GM12878 (cell line): ENCODE results near the gene POMT2. TPM values are rescaled to one million over a fixed set of nuclear protein-coding genes. Genes with fewer than 3 reads are reported as not detected.

Source experiments
- ATAC-seq: fragments of 200-7000 bp; cut with Tn5 transposase; 3 replicates; pipeline ENCODE4 v1.9.1; 2020; ENCODE audit warnings: mild to moderate bottlenecking, moderate library complexity
- BruUV-seq: library from RNA; stranded (reverse); fragments of 400-500 nt; replicated peaks from 2 replicates; lab custom pipeline; 2021; lab: Mats Ljungman, UMichigan
- CTCF ChIA-PET: fragments of 300-600 bp; sonication (Branson Sonifier 250); formaldehyde crosslinking; extraction: SDS; loops from one replicate; lab custom pipeline; 2021; ENCODE audit warnings: inconsistent platforms; lab: Yijun Ruan, JAX
- POLR2A ChIA-PET: fragments of 350-600 bp; formaldehyde crosslinking; extraction: SDS; loops from one replicate; lab custom pipeline; 2021; ENCODE audit warnings: inconsistent platforms; lab: Charles Lee
- RAD21 ChIA-PET: fragments of 300-600 bp; sonication (Branson Sonifier 250); formaldehyde crosslinking; loops from one replicate; lab custom pipeline; 2023; ENCODE audit warnings: antibody characterized with exemption; ENCODE audit not compliant: unreplicated experiment; lab: Charles Lee
- SMC1A ChIA-PET: fragments of 300-600 bp; sonication (Branson Sonifier 250); formaldehyde crosslinking; loops from one replicate; lab custom pipeline; 2023; ENCODE audit not compliant: unreplicated experiment, uncharacterized antibody; lab: Charles Lee
- DNase-seq: peaks from one replicate; pipeline ENCODE4 v3.0.0-alpha.2; 2011; ENCODE audit warnings: low read depth, low spot score
- FAIRE-seq: peaks from 3 replicates; lab custom pipeline; 2011; peaks lifted over from hg19 to GRCh38; lab: Jason Lieb, UNC
- H2AFZ ChIP-seq: 2 replicates; pipeline ENCODE4 v1.6.0; 2011; ENCODE audit warnings: low read depth, low read length, control low read depth; ENCODE audit not compliant: control insufficient read depth
- H3K27ac ChIP-seq: 2 replicates; pipeline ENCODE4 v1.5.1; 2011; ENCODE audit warnings: control low read depth; ENCODE audit not compliant: control insufficient read depth, insufficient read depth
- H3K27me3 ChIP-seq, 2 experiments: replicated peaks in 1 of 2; 2 replicates each; pipeline versions ENCODE4 v1.6.0 to v1.6.1; 2011; ENCODE audit warnings: low read length in 1 of 2; ENCODE audit not compliant: control insufficient read depth in 2 of 2, insufficient read depth in 2 of 2
- H3K36me3 ChIP-seq, 2 experiments: 2 replicates each; pipeline ENCODE4 v1.5.1; 2011; ENCODE audit warnings: low read length in 1 of 2; ENCODE audit not compliant: control insufficient read depth in 2 of 2, insufficient read depth in 2 of 2
- H3K4me1 ChIP-seq: 2 replicates; pipeline ENCODE4 v1.6.1; 2011; ENCODE audit warnings: mild to moderate bottlenecking, low read length, moderate library complexity, mixed read lengths; ENCODE audit not compliant: control insufficient read depth, insufficient read depth
- H3K4me2 ChIP-seq: 2 replicates; pipeline ENCODE4 v1.6.0; 2011; ENCODE audit warnings: control low read depth; ENCODE audit not compliant: control insufficient read depth, insufficient read depth
- H3K4me3 ChIP-seq: fragments of 200-600 bp; sonication (generic); 2 replicates; pipeline ENCODE4 v1.5.1; 2016
- H3K79me2 ChIP-seq: 2 replicates; pipeline ENCODE4 v1.6.0; 2011; ENCODE audit warnings: low read length; ENCODE audit not compliant: control insufficient read depth, insufficient read depth
- H3K9ac ChIP-seq: 2 replicates; pipeline ENCODE4 v1.8.0; 2011; ENCODE audit warnings: low read length, control low read depth, mixed read lengths; ENCODE audit not compliant: control insufficient read depth, insufficient read depth
- H3K9me3 ChIP-seq: replicated peaks from 3 replicates; pipeline ENCODE4 v1.5.1; 2011; ENCODE audit warnings: mild to moderate bottlenecking, low read length; ENCODE audit not compliant: control insufficient read depth, insufficient read depth
- H4K20me1 ChIP-seq: 2 replicates; pipeline ENCODE4 v1.6.0; 2011; ENCODE audit not compliant: control insufficient read depth, insufficient read depth
- CBX3 ChIP-seq: fragments of 200-600 bp; sonication (generic); IDR thresholded peaks from 2 replicates; pipeline ENCODE4 v1.6.1; 2016; ENCODE audit warnings: low read depth, borderline replicate concordance
- CREM ChIP-seq: IDR thresholded peaks from 2 replicates; pipeline ENCODE4 v1.6.1; 2014; ENCODE audit warnings: antibody characterized with exemption, low read depth
- CUX1 ChIP-seq: IDR thresholded peaks from 2 replicates; pipeline ENCODE4 v1.6.1; 2012; ENCODE audit warnings: improper control_type of control experiment, low read depth, low read length; ENCODE audit not compliant: insufficient replicate concordance
- E4F1 ChIP-seq: fragments of 450-650 bp; IDR thresholded peaks from 2 replicates; pipeline ENCODE4 v1.6.1; 2018; ENCODE audit warnings: borderline replicate concordance, mild to moderate bottlenecking; ENCODE audit not compliant: partially characterized antibody
- EP300 ChIP-seq, 2 experiments: fragments of 150-350 bp in 1 of 2; IDR thresholded peaks; 2 replicates each; pipeline ENCODE4 v1.6.1; 2011 to 2012; ENCODE audit warnings: low read depth in 2 of 2, low read length in 2 of 2, borderline replicate concordance in 1 of 2, improper control_type of control experiment in 1 of 2, inconsistent platforms in 1 of 2; ENCODE audit not compliant: control insufficient read depth in 1 of 2
- ETV6 ChIP-seq, 2 experiments: fragments of 450-650 bp in 1 of 2; IDR thresholded peaks in 1 of 2; conservative IDR thresholded peaks in 1 of 2; 2 replicates each; pipeline ENCODE4 v1.6.1; 2014; ENCODE audit warnings: antibody characterized with exemption in 1 of 2, borderline replicate concordance in 1 of 2, low read depth in 1 of 2, mild to moderate bottlenecking in 1 of 2, moderate library complexity in 1 of 2
- PRDM15 ChIP-seq: fragments of 450-650 bp; formaldehyde crosslinking; IDR thresholded peaks from 2 replicates; pipeline ENCODE4 v1.4.0; 2020; ENCODE audit warnings: mild to moderate bottlenecking, moderate library complexity
- SIN3A ChIP-seq: IDR thresholded peaks from 2 replicates; pipeline ENCODE4 v1.6.1; 2012; ENCODE audit warnings: low read depth, low read length, improper control_type of control experiment
- ZNF622 ChIP-seq: fragments of 450-650 bp; IDR thresholded peaks from 2 replicates; pipeline ENCODE4 v1.6.1; 2017; ENCODE audit warnings: mild to moderate bottlenecking, inconsistent platforms
- WGBS: methylation state at CpG from one replicate; pipeline ENCODE4 v1.1.6; 2016; ENCODE audit warnings: low lambda C conversion rate; ENCODE audit not compliant: insufficient replicate concordance, insufficient coverage; ENCODE audit errors: missing lambda C conversion rate; 5-methylcytosine and 5-hydroxymethylcytosine counted together
- in situ Hi-C: fragments of 300-500 bp; cut with MboI; formaldehyde crosslinking; loops from 9 replicates; pipeline ENCODE4 v1.14.3; 2018; ENCODE audit warnings: mixed read lengths
- intact Hi-C: fragments of 100-400 bp; cut with micrococcal nuclease; formaldehyde crosslinking; loops from one replicate; pipeline ENCODE4 v1.14.2; 2022; ENCODE audit not compliant: unreplicated experiment
- polyA plus RNA-seq, 11 experiments: library from polyadenylated mRNA; depleted of rRNA in 4 of 11; unstranded in 6 of 11; stranded (reverse) in 5 of 11; fragments of >200 nt; fragmentation: Nextera tagmentation in 4 of 11; fragmentation: Illumina TruSeq in 1 of 11; extraction: Ambion mirVana in 4 of 11; extraction: Trizol in 1 of 11; gene quantifications; 1 replicate in 1 of 11; 2 replicates in 10 of 11; pipeline versions ENCODE4 v1.2.1 to v1.2.3, GENCODE V29; 2011 to 2016; ENCODE audit warnings: inconsistent platforms in 2 of 11, missing spikeins in 2 of 11, low read depth in 1 of 11
- total RNA-seq, 4 experiments: library from RNA; depleted of rRNA in 3 of 4; stranded (reverse); fragments of >200 nt in 3 of 4; fragmentation: Illumina TruSeq in 1 of 4; extraction: Trizol in 1 of 4; gene quantifications; 2 replicates each; pipeline versions ENCODE4 v1.2.1 to v1.2.3, GENCODE V29; 2013 to 2021

POMT2 gene
- total and polyA plus RNA-seq, 10 of the 15 experiments (the other 5 are each of a cell fraction or from before 2014, with no cell fraction given), result 0.23 to 13.9 (median 6.5) TPM

GRCh38 chr14:77266336-77266735 lies 54.3 kb downstream of the POMT2 start:
- SMC1A ChIA-PET, result no interaction called here
- Histone ChIP-seq H2AFZ (no peak overlapping the region), H3K27ac (no peak overlapping the region), H4K20me1 (no peaks in the 10 kb centered on the region), H3K9me3 (no peaks in the 10 kb centered on the region), H3K27me3 (peaks cover 0 to 10% of the 10 kb centered on the region in 2 experiments; a peak in 3 of 4 replicates), H3K4me1 (no peaks in the 10 kb centered on the region), H3K4me2 (no peak overlapping the region), H3K9ac (no peak overlapping the region), H3K4me3 (no peak overlapping the region), H3K79me2 (no peaks in the 10 kb centered on the region), H3K36me3 (no peaks in the 10 kb centered on the region)
- DNase-seq (no peak), ATAC-seq (no peak), FAIRE-seq (no peak)
- intact Hi-C loops, result no loop called here
- RAD21 ChIA-PET, result interaction anchor here (1.3 kb wide), 1 partner anchor 115 kb away, joined by 3 read pairs; no protein-coding TSS in a partner anchor
- no TSS peak for BruUV-seq
- POLR2A ChIA-PET, result no interaction called here
- CTCF ChIA-PET, result no interaction called here
- in situ Hi-C loops, result no loop called here
- TF ChIP-seq CREM, result no peak
- no peak for TF ChIP-seq E4F1
- TF ChIP-seq PRDM15, result no peak
- TF ChIP-seq CUX1, result no peak
- no peak for TF ChIP-seq ZNF622
- no peak for TF ChIP-seq ETV6 (conservative IDR thresholded peaks at IDR 0.05 in 1 of 2, IDR thresholded peaks at IDR 0.05 in 1 of 2; ENCODE audit: borderline replicate concordance in 1 of 2, low read depth in 1 of 2)
- TF ChIP-seq EP300 (IDR thresholded peaks at IDR 0.05; ENCODE audit: borderline replicate concordance in 1 of 2, control insufficient read depth in 1 of 2, low read depth in 2 of 2, low read length in 2 of 2), result no peak
- TF ChIP-seq CBX3, result no peak
- TF ChIP-seq SIN3A, result no peak
- 34% methylated on average over 8 of the region's 8 CpGs for WGBS
